ENCODE measurements around the gene DCAF8L1. TPM values are rescaled to one million over a fixed set of nuclear protein-coding genes. Genes with fewer than 3 reads are reported as not detected.
"Not testable (repeated sequence)": the region's sequence is repeated elsewhere in the genome, so short reads cannot be mapped to it uniquely, and the experiment has no call there.

Gene DCAF8L1
- total RNA-seq, 1 donor from 2014 or later: not detected

DNA sequence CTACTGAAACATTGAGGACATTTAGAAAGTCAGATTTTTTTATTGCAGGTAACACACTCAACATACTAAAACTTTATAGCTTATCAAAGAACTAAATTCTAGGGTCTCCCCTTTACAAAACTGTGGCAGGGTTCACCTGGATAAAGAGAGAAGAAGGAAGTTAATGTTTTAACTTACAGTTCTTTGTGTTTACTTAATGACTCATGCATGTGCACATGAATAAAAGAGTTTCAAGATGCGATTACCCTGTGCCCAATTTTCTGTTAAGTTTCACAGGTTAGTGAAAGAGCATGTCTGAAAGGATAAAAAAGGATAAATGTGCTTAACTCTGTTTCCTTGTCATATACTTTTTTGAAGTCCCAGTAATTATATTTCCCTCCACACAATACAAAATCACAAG lies 16.8 kb downstream of the DCAF8L1 start:
- peaks cover 6% of the 10 kb centered on the region for H3K36me3 Mint-ChIP-seq (ENCODE audit: low read depth, unreplicated experiment)
- no peak for DNase-seq (ENCODE audit: low spot score)
- TF ChIP-seq, protein P1, sequence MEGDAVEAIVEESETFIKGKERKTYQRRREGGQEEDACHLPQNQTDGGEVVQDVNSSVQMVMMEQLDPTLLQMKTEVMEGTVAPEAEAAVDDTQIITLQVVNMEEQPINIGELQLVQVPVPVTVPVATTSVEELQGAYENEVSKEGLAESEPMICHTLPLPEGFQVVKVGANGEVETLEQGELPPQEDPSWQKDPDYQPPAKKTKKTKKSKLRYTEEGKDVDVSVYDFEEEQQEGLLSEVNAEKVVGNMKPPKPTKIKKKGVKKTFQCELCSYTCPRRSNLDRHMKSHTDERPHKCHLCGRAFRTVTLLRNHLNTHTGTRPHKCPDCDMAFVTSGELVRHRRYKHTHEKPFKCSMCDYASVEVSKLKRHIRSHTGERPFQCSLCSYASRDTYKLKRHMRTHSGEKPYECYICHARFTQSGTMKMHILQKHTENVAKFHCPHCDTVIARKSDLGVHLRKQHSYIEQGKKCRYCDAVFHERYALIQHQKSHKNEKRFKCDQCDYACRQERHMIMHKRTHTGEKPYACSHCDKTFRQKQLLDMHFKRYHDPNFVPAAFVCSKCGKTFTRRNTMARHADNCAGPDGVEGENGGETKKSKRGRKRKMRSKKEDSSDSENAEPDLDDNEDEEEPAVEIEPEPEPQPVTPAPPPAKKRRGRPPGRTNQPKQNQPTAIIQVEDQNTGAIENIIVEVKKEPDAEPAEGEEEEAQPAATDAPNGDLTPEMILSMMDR (IDR thresholded peaks at IDR 0.05; ENCODE audit: unreplicated experiment): no peak
- H3K9me3 Mint-ChIP-seq (ENCODE audit: unreplicated experiment): no peaks in the 10 kb centered on the region
- H3K4me3 Mint-ChIP-seq (ENCODE audit: unreplicated experiment): no peak overlapping the region
- no peaks in the 10 kb centered on the region for H3K4me1 Mint-ChIP-seq (ENCODE audit: unreplicated experiment)
- H3K27ac Mint-ChIP-seq (ENCODE audit: unreplicated experiment): no peak overlapping the region
- no peaks in the 10 kb centered on the region for H3K27me3 Mint-ChIP-seq (ENCODE audit: unreplicated experiment)

DNA sequence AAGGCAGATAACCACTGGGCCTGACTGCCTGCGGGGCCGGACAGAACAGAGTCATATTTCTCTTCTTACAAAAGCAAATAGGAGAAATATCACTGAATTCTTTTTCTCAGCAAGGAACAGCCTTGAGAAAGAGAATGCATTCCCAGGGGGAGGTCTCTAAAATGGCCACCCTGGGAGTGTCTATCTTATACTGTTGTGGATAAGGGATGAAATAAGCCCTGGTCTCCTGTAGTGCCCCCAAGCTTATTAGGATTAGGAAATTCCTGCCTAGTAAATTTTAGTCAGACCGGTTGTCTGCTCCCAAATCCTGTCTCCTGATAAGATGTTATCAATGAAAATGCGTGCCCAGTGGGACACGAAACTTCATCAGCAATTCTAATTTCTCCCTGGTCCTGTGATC lies 20.8 kb downstream of the DCAF8L1 start:
- not testable (repeated sequence) for H3K9me3 Mint-ChIP-seq (ENCODE audit: unreplicated experiment); DNase-seq (ENCODE audit: low spot score)

DNA sequence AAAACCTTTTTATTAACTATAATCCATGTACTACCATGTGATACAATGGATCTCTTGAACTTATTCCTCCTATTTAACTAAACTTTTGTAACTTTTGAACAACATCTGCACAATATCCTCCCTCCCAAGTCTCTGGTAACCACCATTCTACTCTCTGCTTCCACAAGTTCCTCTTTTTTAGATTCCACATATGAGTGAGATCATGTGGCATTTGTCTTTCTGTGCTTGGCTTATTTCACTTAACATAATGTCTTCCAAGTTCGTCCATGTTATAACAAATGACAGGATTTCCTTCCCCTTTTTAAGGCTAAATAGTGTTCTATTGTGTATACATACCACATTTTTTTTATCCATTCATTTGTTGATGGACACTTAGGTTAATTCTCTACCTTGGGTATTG lies 28.1 kb downstream of the DCAF8L1 start:
- no peaks in the 10 kb centered on the region for H3K27me3 Mint-ChIP-seq (ENCODE audit: unreplicated experiment)
- DNase-seq (ENCODE audit: low spot score): no peak
- H3K9me3 Mint-ChIP-seq (ENCODE audit: unreplicated experiment): no peaks in the 10 kb centered on the region
- no peak overlapping the region for H3K4me3 Mint-ChIP-seq (ENCODE audit: unreplicated experiment)
- TF ChIP-seq, protein P1 (IDR thresholded peaks at IDR 0.05; ENCODE audit: unreplicated experiment): no peak
- no peaks in the 10 kb centered on the region for H3K4me1 Mint-ChIP-seq (ENCODE audit: unreplicated experiment)
- no peak overlapping the region for H3K27ac Mint-ChIP-seq (ENCODE audit: unreplicated experiment)
- no peaks in the 10 kb centered on the region for H3K36me3 Mint-ChIP-seq (ENCODE audit: low read depth, unreplicated experiment)

More for the DNA sequence above, 20.8 kb downstream of the DCAF8L1 start:
- not testable (repeated sequence) for H3K36me3 Mint-ChIP-seq (ENCODE audit: low read depth, unreplicated experiment); H3K27me3 Mint-ChIP-seq (ENCODE audit: unreplicated experiment); H3K4me1 Mint-ChIP-seq (ENCODE audit: unreplicated experiment); H3K4me3 Mint-ChIP-seq (ENCODE audit: unreplicated experiment); H3K27ac Mint-ChIP-seq (ENCODE audit: unreplicated experiment)

DNA sequence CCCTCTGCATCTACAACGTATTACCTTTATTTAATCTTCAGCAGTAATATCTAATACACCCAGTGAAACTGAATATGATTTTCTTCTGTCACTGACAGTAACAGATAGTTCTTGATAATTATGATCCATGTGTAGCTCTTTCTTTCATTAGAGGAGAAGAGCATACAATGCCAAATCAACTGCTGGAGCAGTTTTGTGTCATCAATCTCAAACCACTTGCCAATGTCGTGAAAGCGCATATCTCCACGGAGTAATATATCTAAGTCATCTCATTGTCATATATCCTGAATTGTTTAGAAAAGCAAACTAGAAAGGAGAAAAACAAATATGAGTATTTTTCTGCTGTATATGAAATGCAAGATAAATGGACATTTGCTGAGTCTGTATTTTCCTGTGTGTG lies 47.9 kb downstream of the DCAF8L1 start:
- no peaks in the 10 kb centered on the region for H3K9me3 Mint-ChIP-seq (ENCODE audit: unreplicated experiment)
- DNase-seq (ENCODE audit: low spot score): no peak
- no peaks in the 10 kb centered on the region for H3K4me1 Mint-ChIP-seq (ENCODE audit: unreplicated experiment)
- TF ChIP-seq, protein P1 (IDR thresholded peaks at IDR 0.05; ENCODE audit: unreplicated experiment): no peak
- no peak overlapping the region for H3K27ac Mint-ChIP-seq (ENCODE audit: unreplicated experiment)
- H3K36me3 Mint-ChIP-seq (ENCODE audit: low read depth, unreplicated experiment): no peaks in the 10 kb centered on the region
- no peak overlapping the region for H3K4me3 Mint-ChIP-seq (ENCODE audit: unreplicated experiment)
- no peaks in the 10 kb centered on the region for H3K27me3 Mint-ChIP-seq (ENCODE audit: unreplicated experiment)

Other genes starting within 250 kb of the DCAF8L1 start
- not detected for gene MAGEB10, start 173.5 kb downstream of the DCAF8L1 start, total RNA-seq (ENCODE audit: unreplicated experiment)

All from endothelial cell (in vitro differentiated cells).